ENCODE results near the gene NDUFAF2.
"Not testable (repeated sequence)": the region's sequence is repeated elsewhere in the genome, so short reads cannot be mapped to it uniquely, and the experiment has no call there.

Gene NDUFAF2

DNA sequence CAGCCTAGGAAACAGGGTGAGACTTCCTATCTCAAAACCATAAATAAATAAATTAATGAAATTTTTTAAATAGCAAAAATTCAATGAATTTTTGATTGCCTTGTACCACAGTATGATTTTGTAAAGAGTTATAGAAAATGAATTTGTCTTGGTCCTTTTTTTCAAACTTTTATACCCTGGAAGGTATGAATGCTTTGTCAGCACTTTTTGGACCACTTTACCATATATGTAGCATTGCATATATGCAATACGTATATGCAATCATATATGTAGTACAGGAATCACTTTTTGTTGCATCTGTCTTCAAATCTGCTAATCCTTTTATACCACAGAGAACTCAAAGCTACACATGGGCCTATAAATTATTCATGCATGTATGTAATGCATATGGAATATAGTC is 226.5 kb downstream of the NDUFAF2 start:
- DNase-seq (ENCODE audit: low read depth in 2 of 2, low spot score in 1 of 2): no peak

DNA sequence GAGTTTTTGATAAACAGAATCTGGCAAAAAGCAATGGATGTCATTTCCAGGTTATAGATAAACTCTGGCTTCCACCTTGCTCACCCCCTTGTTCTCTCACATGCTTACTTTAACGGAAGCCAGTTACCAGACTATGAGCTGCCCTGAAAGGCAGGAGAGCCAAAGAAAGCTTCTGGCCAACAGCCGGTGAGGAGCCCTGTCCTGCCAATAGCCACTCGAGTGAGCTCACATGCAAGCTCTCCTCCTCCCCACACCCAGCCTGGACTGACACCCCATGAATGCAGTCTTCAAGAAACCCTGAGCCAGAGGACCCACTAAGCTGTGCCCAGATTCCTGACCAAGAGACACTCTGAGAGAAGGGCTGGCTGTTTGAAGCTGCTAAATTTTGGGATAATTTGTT is 231.6 kb downstream of the NDUFAF2 start:
- DNase-seq (ENCODE audit: low read depth in 2 of 2, low spot score in 1 of 2): no peak

DNA sequence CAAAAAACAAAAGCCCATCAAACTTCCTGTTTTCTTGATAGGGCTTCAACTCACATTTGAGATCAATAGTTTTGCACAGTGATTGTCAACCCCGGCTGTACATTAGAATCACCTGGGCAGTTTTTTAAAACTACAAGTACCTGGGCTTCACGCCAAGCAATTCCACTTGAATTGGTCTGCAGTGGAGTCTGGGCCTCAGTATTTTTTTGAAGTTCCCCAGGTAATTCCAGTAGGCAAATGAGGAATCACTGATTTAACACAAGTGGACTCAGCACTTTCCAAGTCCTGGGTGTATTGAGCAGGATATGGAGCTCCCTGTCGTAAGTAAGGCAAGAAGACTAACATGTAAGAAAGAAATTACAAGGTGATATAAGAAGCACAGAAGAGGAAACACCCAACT is 232.1 kb downstream of the NDUFAF2 start:
- DNase-seq (ENCODE audit: low read depth in 2 of 2, low spot score in 1 of 2): no peak

DNA sequence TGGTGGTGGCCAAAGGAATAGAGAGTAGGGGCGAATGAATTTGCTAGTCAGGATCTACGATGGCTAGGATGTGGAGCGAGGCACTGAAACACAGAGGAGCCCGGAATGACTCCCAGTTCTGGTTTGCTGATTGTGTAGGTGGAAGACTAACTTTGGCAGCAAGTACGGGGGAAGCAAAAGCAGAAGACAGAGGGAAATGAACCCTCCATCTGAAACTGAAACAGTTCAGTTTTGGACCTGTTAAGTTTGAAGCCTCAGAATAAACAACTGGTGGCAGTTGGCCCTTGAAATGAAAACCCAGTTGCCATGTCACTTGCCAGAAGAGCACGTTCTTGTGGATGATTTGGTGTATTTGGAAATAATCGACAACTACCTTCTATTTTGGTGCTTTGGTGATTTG is 232.7 kb downstream of the NDUFAF2 start:
- DNase-seq (ENCODE audit: low read depth in 2 of 2, low spot score in 1 of 2): no peak

DNA sequence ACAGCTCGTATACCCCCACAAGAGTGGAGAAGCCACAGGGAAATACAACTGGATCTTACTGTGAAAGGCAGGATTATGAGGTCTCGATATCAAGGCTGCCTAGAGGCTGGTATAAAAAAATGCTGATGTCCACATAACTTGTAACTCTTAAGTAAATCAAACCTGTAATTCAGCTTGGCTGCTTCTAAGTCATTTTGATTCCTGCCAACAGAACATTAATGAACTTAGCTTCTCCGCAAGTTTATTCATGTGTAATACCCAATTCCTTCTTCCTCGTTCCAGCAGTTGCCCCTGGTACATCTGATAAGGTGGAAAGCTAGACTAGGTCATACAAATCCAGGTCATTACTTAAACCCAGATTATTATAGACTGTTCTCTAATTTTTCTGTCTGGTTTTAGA is 233.7 kb downstream of the NDUFAF2 start:
- no peak for DNase-seq (ENCODE audit: low read depth in 2 of 2, low spot score in 1 of 2)

DNA sequence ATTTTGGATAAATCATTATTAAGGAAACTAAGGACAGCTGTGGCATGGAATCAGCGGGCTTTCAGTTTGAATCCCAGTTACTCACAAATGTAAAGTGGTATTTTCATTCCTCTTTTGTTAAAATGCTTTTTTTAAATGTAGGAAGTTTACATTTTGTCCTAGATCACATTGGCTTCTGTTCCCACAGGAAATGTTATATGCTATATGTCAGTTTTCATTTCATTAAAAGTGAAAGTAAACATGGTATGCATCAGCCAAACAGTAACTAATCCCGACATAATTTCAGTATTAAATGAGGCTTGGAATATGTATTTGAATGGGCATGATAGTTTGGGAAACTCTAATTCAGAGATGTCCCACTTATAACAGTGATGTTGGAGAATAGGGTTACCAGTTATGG is 235.9 kb downstream of the NDUFAF2 start:
- DNase-seq (ENCODE audit: low read depth in 2 of 2, low spot score in 1 of 2): no peak

DNA sequence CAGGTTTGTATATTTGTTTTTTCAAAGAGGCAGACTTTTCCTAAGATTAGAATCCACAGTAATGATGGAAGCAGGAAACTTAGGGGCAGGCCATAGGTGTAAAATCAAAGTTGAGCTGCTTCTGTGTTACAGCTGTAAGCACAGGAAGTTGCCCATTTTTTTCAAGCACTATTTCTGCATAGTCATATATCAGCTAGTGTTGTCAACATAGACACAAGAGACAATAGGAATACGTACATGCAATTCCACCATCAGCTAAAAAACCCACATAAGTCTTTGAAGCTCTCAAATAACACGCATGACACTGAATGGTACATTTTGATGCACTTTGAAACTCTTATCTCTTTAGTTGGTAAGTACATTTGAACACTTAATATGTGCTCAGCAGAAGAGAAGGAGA is 237.4 kb downstream of the NDUFAF2 start:
- DNase-seq (ENCODE audit: low read depth in 2 of 2, low spot score in 1 of 2): no peak

DNA sequence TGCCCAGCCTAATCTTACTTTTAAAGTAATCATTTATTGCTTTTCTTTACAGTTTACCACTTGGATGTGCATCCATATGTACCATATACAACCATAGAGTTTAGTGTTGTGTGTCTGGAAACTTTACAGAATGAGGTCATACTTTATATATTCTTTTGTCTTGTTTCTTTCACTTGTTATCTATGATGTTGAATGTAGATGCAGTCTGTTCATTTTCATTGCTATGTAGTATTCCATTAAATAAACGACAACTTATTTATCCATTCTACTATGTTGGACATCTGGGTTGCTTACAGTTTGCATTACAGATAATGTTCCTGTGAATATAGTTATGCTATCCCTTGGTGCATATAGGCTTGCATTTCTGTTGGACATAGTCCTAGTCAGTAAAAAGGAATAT is 238.5 kb downstream of the NDUFAF2 start:
- DNase-seq (ENCODE audit: low read depth in 2 of 2, low spot score in 1 of 2): no peak

DNA sequence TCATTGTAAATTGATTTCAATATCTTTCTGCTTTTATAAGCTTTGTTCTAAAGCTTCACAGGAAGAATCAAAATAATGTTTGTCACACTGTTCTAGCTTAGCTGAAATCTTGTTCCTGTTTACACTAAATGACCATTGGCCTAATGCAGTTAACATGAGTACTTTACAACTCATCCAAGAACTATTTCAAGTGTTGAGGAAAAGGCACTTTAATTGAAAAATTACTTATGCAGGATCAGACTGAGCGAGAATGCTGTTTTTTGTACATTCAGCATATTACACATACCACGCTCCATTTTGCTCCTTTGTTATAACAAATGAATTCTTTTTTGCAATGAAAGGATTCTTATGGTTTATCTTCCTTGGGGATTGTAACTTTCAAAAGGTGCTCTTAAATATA is 239.7 kb downstream of the NDUFAF2 start:
- DNase-seq (ENCODE audit: low read depth in 2 of 2, low spot score in 1 of 2): no peak

DNA sequence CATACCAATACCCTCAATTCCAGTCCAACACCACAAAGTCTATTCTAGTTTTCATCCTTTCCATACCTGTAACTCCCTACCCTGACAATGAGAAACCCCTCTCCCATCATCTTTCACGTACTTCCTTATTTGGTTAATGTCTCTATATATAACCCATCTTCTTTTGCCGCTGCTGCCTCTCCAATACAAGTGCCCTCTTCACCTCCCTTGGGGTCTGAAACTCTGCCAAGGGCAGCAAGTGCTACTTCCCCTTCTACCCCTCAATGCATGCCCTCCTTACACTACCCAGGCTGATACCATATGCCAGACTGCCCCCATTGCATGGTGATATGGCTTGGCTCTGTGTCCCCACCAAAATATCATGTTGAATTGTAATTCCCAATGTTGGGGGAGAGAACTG is 241.6 kb downstream of the NDUFAF2 start:
- DNase-seq (ENCODE audit: low read depth in 2 of 2, low spot score in 1 of 2): no peak

DNA sequence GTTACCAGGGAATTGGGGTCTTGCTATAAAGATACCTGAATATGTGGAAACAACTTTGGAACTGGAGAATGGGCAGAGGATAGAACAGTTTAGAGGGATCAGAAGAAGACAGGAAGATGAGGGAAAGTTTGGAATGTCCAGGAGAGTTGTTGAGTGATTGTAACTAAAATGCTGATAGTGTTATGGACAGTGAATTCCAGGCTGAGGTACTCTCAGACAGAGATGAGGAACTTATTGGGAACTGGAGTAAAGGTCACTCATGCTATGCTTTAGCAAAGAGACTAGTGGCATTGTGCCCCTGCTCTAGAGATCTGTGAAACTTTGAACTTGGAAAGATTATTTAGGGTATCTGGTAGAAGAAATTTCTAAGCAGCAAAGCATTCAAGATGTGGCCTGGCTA is 242.3 kb downstream of the NDUFAF2 start:
- DNase-seq (ENCODE audit: low read depth in 2 of 2, low spot score in 1 of 2): not testable (repeated sequence)

DNA sequence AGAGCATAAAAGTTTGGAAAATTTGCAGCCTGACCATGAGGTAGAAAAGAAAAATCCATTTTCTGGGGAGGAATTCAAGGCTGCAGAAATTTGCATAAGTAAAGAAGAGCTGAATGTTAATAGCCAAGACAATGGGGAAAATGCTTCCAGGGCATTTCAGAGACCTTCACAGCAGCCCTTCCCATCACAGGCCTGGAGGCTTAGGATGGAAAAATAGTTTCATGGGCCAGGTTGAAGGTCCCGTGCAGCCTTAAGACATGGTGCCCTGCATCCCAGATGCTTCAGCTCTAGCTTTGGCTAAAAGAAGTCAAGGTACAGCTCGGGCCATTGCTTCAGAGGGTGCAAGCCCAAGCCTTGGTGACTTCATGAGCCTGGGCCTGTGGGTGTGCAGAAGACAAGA is 242.8 kb downstream of the NDUFAF2 start:
- DNase-seq (ENCODE audit: low read depth in 2 of 2, low spot score in 1 of 2): not testable (repeated sequence)

DNA sequence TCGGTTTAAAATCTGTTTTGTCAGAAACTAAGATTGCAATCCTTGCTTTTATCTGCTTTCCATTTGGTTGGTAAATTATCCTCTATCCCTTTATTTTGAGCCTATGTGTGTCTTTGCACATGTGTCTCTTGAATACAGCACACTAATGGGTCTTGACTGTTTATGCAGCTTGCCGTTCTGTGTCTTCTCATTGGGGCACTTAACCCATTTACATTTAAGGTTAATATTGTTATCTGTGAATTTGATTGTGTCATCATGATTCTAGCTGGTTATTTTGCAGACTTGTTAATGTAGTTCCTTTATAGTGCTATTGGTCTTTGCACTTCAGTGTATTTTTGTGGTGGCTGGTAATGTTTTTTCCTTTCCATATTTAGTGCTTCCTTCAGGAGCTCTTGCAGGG is 253.6 kb downstream of the NDUFAF2 start:
- no peak for DNase-seq (ENCODE audit: low read depth in 2 of 2, low spot score in 1 of 2)

DNA sequence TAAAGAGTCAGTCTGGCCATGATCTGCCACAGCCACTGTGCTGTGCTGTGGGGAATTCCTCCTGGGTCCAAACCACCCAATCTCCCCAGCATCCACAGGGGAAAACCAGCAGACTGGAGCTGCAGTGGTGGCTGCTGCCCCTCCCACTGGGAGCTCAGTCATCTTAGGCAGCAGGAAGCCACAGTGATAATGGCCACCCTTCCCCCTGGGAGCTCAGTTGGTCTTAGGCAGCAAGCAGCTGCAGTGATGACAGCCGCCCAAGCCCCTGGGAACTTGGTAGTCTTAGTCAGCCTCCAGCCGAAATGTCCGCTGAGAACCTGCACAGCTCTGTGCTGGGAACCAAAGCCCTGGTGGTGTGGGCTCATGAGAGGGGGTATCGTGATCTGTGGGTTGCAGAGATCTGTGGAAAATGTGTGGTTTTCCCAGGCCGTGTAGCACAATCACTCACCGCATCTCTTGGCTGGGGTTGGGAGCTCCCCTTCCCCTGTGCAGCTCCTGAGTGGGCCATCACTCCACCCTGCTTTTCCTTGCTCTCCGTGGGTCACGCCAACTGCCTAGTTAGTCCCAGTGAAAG is 255.7 kb downstream of the NDUFAF2 start:
- no peak for DNase-seq (ENCODE audit: low read depth in 2 of 2, low spot score in 1 of 2)

DNA sequence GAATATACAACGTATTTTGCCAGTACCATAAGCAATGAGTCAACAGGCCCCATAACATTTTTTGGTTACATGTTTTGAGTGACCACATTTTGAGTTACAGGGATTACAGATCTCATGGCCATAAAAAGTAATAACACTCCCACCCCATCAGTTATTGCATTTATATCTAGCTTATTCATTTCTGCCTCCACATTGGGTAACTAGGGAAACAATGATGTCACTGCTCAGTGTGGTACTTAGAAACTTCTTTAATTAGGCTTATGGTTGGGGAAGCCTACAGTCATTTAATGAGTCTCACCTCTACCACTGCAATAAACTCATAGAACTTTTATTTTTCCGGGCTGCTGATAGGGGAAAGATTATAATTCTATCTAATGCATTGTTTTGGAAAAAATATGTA is 257.2 kb downstream of the NDUFAF2 start:
- no peak for DNase-seq (ENCODE audit: low read depth in 2 of 2, low spot score in 1 of 2)

Data from stimulated activated CD8-positive, alpha-beta memory T cell treated with anti-CD3 and anti-CD28 coated beads, Interleukin-4, amount 100 ng/mL, for 1 hour (primary cell).